ENCODE results near the gene CYP3A5.

DNA sequence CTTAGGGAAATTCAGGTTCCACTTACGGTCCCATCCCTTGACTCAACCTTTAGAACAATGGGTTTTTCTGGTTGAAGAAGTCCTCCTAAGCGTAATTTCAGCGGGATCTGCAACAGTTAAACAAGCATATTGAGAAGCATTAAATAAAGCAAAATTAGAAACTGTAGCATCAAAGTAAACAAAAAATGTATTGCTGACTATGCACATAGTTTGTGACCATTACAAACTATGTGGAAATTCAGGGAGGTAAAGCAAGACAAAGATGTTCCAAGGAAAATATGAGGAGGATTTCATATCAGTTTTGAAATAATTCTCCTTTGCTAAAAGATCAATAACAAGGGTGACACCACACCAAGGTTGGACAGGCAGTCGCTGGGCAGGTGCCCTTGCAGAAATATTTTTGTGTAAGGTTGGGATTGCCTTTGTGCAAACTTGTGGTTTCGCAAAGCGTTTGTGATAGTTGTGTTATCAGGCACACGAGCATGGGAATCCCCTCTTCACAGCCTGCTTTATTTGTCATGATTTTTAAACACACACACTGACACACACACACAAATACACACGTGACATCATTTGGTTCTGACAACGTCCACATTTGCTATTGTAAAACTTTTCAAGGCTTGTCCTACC, 5.4 kb upstream of the CYP3A5 start:
- TF ChIP-seq, protein P1, sequence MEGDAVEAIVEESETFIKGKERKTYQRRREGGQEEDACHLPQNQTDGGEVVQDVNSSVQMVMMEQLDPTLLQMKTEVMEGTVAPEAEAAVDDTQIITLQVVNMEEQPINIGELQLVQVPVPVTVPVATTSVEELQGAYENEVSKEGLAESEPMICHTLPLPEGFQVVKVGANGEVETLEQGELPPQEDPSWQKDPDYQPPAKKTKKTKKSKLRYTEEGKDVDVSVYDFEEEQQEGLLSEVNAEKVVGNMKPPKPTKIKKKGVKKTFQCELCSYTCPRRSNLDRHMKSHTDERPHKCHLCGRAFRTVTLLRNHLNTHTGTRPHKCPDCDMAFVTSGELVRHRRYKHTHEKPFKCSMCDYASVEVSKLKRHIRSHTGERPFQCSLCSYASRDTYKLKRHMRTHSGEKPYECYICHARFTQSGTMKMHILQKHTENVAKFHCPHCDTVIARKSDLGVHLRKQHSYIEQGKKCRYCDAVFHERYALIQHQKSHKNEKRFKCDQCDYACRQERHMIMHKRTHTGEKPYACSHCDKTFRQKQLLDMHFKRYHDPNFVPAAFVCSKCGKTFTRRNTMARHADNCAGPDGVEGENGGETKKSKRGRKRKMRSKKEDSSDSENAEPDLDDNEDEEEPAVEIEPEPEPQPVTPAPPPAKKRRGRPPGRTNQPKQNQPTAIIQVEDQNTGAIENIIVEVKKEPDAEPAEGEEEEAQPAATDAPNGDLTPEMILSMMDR (conservative IDR thresholded peaks at IDR 0.05; ENCODE audit: low read depth, low read length) = no peak
- no peak for TF ChIP-seq EZH2 (IDR thresholded peaks at IDR 0.05; ENCODE audit: borderline replicate concordance, low read depth, low read length, poor library complexity, severe bottlenecking)
